HG03097 (cell line): ENCODE measurements around the gene IQCK.

Experiments used
- ATAC-seq: cut with Tn5 transposase; IDR thresholded peaks from one replicate; pipeline ENCODE4 v1.9.1; 2021; ENCODE audit not compliant: unreplicated experiment, low FRiP score

The IQCK gene

DNA sequence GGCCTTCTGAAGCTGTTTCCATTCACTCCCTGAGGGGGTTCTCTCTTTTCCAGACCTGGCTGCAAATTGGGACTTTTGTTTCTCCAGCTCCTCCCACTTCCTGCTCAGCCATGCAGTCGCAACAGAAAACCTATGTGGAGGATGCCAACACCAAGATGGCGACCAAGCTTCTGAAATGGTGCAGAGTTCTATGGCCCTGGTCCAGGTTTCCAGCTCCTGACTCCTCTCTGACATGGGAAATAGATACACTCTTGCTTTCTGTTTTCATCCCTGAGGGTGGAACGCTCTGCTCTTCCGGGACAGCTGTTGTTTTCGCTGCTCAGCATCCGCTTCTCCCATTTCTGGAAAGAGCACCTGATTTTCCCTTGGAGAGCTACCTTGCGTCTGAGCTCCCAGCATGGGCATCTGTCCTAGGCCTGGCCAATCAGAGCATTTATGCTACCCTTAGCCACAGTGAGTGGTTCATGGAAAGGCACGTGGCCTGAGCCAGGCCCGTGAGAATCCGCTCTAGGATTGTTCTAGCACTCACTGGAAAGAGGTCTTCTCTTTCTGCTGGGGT, 158.5 kb downstream of the IQCK start:
- no peak for ATAC-seq

DNA sequence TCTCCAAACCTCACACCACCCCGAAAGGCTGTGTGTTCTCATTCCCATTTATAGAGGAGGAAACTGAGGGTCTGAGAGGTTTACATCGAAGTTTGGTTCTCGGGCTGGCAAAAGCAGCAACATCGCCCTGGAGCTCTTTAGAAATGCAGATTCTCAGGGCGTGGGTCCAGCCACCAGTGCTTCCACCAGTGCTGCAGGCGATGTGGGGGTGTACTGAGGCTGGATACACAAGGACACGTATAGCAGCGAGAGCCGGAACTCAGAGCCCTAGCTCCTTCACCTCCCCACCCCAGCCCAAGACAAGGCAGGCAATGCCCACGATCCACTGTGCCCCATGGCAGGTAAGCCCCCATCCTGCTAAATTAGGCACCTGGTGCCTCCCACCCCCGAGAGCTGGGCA, 160.7 kb downstream of the IQCK start:
- no peak for ATAC-seq

DNA sequence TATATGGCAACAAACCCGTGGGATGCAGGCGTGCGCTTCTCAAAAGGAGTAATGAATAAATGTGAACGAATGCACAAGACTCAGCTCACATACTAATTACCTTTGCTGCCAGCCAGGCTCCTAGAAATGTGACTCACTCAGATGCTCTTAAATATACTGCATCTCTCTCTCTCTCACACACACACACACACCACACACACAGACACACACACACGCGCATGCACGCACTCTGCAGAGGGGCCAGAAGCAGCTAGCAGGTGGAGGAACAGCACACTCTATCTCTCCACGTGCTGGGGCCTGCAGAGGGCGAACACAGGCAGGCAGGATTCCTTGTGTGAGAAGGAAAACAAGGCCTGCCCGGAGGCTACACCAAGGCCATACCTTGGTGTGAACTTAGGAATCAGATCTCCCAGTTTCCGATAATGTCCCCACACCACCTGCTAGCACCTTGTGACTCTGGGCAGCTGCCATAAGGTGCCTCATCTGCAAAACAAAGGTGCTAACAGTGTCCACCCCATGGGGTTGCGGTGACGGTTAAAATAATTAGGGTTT, 161.2 kb downstream of the IQCK start:
- ATAC-seq, result no peak

DNA sequence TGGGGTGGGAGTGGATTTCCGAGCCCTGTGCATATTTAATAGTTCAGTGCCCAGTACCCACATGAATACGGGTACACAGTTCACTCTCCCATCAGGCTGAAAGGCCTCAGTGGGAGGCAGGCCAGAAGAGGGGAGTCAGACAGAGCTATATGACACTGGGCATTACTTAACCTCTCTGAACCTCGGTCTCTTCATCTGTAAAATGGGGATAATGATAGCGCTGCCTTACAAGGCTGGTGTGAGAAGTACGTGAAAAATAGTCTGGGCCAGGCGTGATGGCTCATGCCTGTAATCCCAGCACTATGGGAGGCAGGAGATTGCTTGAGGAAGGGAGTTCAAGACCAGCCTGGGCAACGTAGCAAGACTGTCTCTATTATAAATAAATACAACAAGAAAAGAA, 163.0 kb downstream of the IQCK start:
- no peak for ATAC-seq

DNA sequence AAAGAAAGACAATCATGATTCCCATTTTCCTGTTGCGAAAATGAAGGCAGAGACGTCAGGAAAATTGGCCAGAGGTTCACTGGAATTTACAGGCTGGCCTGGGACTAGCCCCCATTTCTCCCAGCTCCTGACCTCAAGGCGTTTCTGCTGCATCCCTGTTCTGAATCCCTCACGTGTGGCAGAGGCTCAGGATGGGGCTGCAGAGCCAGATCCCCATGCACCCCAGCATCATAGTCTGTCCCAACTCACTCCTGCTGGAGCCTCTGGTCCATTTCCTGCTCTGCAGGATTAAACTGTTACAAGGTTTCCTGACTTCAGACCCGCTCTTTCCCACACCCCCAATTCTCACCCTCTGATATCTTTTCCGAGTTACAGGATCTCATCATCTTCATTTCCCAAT, 163.7 kb downstream of the IQCK start:
- no peak for ATAC-seq

DNA sequence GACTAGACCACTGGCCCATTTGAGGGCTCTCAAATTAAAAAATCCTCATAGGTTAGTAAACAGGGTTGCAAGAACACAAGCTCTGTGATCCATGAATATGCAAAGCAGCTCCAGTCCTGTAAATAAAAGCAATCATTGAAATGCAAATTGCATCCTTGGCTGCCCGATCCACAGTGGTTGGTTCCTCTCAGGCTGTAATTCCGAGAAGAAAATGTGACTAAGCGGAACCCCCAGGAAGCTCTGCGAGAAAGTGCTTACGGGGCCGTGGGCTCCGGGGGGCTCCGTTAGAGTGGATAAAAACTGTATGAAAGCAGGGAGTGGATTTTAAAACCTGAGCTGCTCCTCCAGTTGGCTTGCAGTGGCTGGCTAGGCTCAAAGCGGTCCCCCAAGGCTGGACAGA, 164.1 kb downstream of the IQCK start:
- ATAC-seq, result no peak

DNA sequence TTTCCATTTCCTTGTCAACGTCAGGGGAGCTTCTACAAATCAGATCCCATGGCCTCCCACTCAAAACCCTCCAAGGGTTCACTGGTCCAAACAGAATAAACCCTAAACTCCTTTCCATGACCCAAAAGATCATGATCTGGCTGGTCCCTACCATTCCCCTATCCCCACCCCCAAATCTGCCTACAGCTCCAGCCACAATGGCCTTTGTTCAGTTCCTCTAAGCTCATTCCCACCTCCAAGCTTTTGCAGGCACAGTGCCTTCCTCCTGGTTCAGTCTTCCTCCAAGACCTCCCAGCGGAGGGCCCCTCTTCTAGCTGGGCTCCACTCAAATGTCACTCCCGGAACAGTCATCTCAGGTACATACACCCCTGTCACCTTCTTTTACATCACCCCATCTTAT, 164.6 kb downstream of the IQCK start:
- no peak for ATAC-seq

DNA sequence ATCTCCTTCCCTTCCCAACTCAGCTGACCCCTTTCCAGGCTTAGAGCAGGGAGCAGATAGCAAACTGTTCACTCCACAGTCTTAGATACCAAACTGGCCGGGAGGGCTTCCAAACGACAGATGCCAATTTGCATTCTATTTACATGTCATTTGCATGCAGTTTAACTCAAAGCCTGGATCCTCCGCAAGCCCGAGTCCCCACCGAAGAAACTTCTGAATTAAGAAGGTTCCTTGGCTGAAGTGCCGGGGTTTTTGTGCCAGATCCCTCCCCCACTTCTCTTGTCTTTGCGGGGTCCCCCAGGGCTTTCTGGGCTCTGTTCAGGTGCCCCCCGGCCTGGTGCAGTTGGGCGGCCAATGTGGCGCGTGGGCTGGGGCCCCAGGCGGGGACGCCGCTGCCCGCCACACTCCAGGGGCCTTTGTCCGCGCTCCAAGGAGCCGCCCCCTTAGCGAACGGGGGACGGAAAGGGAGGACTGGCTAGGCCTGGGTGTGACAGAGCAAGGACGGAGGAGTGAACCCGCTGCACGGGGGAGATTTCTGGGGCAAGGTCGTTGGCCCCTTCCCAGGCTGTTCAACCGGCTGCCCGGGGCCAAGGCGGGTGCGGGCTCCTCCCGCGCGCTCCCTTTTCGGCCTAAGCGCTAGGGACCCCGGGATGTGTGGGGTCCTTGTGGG, 165.4 kb downstream of the IQCK start:
- no peak for ATAC-seq

DNA sequence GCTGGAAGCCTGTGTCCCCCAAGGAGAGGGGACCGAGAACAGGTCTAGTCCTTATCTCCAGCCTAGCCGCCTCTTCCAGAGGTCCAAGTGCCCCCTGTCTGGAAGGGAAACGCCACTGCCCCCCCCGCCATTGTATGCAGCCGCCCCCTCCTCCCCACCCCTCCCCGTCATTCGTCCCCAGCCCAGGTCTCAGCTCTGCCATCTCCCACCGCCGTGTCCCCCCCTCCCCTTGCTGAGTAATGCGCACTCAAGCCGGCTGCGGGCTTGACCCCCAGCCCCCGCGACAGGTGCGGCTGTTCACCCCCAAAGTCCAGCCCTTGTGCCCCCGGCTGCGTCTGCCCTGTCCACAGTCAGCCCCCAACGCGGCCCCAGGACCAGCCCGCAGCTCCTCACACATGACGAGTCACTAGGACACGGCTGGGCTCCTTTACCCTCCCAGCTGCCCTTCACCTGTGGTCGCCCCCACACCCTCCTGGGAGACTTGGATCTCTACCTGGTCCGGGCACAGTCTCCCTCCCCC, 166.0 kb downstream of the IQCK start:
- no peak for ATAC-seq

DNA sequence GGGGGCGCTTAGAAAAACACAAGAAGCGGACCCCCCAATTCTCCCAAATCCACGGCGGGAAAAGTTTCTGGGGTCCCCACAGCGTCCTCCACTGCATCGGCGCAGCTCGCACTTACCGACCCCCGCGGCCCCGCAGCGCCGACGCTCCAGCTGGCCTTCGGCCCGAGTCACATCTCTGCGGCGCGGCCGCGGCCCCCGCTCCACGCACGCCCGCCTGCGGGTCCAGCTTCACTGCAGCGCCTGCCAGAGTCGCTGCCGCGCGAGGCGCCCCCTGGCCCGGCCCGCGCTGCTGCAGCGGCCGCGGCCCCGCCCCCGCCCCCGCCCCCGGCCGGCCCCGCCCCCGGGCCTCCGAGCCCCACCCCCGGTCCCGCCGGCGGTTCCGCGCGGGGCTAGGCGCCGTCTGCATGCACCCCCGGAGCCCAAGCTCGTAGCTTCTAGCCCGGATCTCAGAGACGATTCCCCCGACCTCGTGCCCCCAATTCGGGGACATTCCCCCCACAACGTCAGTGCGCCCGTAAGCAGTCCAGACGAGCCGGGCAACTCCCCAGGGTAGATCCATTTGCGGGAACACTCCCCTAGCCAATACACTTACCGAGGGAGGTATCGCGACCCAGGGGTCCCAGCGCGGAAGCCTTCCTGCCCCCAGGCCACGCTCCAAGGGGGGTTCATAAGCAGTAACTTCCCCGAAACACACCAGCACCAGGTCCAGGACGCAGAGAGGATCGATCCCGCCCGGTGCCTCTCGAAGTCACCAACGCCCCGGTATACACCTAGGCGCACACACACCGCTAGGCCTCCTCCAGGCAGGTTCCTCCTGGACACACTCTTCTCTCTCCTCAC, 166.8 kb downstream of the IQCK start, which contains the start of gene GPRC5B:
TSS of gene GPRC5B (minus strand) at position 238 of the 840 bp plus-strand sequence. CDS start 12,003 bp downstream, outside the sequence.
- ATAC-seq, result no peak

DNA sequence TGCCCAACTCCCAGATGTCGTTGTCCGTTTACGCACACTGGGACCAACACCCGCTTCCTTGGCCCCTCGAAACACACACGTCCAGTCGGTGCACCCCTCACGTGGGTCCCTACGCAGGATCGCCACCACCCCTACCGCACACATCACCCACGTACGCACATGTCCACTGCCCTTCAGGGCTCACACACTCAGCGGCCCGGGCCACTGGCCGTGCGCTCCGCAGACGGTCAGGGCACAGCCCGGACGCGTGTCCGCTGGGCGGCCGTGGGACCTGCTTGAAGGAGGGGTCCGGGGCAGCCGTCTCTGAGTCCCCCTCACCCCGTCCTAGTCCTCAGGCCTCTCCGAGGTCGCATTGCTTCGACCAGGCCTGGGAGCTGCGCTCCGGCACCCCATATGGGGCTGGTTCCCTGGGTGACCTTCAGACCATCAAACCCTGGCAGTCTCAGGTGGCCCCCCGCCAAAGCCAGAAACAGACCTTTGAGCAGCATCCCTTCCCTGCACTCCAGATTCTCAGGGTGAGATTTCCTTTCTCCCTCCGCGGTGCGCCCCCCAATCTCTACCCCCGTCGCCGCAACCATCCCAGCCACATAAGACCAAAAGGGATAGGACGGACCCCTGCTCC, 167.5 kb downstream of the IQCK start:
- no peak for ATAC-seq

DNA sequence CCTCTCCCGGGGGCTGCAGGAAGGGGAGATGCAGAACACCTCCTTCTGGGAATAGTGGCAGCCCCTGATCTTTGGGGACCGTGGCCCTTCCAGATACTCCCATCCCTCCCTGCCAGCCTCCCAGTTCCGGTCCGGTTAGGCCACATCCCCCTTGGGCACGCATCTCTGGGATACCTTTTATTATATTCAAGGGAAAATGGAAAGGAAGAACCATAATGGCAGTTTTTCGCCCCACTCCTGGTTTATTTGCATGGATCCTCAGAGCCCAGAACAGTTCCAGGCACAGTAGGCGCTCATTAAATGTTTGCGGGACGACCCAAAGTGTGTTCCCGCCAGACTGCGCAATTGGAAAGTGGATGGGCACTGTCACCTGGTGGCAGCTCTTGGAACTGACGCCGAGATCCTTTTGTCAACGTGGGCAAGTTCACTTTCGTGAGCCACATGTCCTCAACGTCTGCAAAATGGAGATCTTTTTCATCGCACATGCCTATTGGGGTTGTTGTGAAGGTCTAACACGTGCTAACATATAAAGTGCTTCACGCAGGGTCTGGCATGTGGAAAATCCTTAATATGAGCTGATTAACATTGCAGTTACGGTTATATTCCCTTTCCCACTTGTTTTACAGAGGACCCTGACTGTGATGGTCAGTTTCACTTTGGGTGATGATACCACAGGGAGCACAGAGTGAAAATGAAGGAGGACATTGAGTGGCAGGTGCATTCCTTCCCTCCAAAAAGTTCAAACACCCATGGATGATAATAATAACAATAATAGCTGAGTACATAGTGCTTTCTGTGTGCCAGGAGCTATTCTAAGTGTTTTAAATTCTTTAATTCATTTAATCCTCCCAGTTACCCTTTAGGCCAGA, 168.2 kb downstream of the IQCK start:
- ATAC-seq, result no peak

DNA sequence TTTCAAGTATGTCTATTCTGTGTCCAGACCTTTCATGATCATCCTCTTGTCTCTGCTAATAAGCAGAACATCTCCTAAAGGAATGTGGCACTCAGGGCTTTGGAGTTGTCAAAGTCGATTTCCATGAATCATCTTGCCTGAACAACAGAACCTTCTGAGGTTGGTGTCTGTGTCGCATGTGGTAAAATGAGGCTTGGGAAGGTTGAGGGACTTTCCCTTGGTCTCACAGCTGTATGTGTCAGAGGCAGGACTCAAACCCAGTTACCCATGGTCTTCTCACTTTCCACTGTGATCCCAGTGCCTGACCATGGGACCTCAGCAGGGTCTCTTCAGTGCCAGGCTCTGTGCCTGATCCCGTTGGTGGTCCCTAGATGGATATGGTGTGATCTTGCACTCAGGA, 170.8 kb downstream of the IQCK start:
- ATAC-seq, result no peak

DNA sequence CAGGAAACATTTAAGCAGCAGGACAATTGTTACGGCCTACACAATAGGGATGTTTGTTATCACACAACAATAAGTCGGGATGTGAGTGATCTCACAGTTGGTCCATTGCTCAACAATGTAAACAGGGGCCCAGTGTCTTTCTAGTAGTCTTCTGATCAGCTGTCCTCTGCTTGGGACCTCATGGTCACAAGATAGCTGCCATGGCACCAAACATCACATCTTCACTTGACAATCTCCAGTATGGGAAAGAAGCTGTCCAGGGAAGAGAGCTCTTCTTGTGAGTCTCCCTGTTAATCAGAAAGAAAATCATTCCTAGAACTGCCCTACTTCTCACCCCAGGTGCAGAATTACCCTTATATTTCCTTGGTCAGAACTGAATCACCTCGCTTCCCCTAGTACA, 172.8 kb downstream of the IQCK start:
- ATAC-seq, result no peak

DNA sequence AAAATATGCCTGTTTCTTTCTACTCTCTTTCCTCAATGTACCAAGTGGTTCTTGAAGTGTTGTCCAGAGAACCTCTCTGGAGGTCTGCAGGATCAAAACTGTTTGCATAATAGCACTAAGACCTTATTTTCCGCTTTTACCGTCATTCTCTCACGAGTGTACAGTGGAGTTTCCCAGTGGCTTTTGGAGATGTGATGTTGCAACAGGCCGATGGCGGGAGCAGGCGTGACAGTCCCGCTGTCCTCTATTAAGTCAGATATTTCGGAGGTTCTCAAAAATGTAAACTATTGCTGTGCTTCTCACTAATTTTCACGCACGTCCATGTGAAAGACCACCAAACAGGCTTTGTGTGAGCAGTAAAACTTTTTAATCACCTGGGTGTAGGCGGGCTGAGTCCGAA, 174.8 kb downstream of the IQCK start:
- no peak for ATAC-seq

DNA sequence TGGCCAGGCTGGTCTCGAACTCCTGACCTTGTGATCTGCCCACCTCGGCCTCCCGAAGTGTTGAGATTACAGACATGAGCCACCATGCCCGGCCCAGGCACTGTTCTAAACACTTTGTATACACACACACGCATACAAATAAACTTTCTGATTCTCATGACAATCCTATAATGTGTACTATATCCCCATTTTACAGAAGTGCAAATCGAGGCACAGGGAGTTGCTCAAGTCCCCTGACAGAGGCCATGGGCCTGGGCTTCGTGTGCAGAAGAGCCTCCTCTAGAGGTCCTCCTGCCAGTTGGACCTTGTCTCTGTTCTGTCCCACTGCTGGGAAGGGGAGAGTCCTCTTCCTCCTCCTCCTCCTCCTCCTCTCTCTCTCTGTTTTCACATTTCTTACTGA, 176.5 kb downstream of the IQCK start:
- no peak for ATAC-seq

DNA sequence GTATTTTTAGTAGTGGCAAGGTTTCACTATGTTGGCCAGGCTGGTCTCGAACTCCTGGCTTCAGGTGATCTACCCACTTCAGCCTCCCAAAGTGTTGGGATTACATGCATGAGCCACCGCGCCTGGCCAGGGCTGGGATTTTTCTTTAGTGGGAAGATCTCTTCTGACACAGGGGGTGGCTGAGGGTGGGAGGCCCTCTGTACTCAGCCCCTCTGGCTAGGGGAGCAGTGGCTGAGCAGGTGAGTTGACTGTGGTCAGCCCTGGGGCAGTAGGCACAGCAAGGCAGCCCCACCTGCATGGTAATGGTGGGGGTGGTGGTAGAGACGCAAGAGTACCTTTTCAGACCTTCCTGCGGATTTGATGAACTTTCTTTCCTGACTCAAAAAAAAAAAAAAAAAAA, 178.9 kb downstream of the IQCK start:
- ATAC-seq, result no peak

DNA sequence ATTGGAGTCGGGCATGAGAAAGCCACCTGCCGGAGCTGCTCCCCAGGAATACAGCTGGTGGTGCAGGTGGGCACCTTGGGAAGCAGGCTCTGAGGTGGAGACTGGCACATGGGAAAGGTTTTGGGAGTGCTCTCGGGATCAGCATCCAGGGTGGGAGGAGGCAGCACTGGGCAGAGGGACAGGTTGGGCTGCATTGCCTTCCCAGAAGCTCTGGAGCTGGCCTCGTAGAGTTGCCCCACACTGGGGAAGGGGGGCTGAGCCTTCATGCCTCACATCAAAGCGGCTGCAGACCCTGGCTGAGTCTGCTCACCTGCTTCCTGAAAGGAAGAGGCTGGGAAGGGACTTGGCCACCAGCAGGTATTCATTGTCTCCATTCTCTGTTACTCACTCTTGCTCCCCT, 180.1 kb downstream of the IQCK start:
- no peak for ATAC-seq

DNA sequence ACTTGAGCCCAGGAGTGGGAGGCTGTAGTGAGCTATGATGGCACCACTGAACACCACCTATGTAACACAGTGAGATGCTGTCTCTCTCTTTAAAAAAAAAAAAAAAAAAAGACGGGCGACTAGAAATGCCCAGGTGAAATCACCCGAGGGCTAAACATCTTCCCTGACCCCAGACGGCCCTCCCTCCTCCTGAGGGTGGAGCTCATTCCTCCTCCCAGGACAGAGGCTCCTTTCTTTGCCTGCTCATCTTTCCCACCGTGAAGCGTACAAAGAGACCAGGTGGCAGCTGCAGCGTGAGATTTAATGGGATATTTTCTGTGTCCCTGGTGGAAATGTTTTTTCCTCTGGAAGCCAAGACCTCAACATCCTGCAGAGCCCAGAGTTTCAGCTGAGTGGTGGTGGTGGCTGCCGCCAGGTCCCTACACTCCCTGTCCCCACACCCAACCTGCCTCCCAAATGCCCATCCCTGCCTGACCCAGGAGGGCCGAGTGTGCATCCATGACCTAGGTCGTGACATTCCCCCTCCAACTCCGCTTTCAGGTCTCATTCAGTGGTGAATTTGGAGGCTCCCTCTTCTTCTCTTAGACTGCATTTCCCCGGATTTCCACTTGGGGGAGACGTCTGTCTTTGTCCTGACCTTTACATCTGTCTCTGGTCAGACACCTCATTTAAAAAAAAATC, 181.0 kb downstream of the IQCK start:
- ATAC-seq, result no peak
